ENCODE measurements around the gene ITPR2.
A peak's percentile ranks its signal among the peaks of the same experiment; 100 is the strongest.

The ITPR2 gene

DNA sequence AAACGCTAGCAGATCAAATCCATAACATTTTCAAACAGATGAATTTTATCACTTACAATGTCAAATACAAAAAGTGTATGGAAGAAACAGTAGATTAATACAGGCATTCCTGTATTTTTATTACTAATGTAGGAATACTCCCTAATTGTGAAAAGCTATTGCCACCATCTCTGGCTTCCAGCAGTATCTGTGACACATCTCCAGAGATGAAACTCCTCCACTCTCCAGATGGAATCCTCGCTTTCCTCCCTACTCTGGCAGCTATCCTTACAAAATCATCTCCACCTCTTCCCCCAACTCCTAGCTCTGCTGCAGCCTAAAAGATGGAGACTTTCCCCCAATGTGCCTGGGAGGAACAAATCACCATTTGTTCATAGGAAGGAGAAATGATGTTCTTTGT, 426.2 kb downstream of the ITPR2 start:
- no peak for DNase-seq (ENCODE audit: low read depth, low spot score)

GRCh38 chr12:26406391-26406790, 426.6 kb downstream of the ITPR2 start:
- no peak for DNase-seq (ENCODE audit: low read depth, low spot score)

- no peak for DNase-seq (ENCODE audit: low read depth, low spot score)
Observed at GRCh38 chr12:26403601-26404000, 429.4 kb downstream of the ITPR2 start.

DNA sequence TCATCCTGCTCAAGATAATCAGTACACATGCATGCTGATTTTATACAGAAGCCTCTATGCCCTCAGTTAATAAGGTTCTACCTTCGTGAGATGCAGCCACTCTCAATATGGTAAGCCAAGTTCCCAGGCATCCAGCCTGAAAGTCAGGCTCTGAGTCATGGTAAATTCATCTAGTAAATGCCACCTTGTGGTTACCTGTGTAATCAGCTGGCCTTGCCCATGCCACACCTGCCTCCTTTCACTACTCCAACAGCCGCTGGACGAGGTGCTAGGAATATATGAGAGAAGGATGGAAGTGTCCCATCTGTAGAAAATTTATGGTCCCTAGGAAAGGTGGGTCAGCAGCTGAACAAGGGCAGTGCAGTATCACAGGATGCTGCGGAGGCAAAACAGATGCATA, 430.3 kb downstream of the ITPR2 start:
- peak; percentile 3 for DNase-seq (ENCODE audit: low read depth, low spot score)

GRCh38 chr12:26401874-26402273, 431.1 kb downstream of the ITPR2 start:
- DNase-seq (ENCODE audit: low read depth, low spot score): no peak

DNA sequence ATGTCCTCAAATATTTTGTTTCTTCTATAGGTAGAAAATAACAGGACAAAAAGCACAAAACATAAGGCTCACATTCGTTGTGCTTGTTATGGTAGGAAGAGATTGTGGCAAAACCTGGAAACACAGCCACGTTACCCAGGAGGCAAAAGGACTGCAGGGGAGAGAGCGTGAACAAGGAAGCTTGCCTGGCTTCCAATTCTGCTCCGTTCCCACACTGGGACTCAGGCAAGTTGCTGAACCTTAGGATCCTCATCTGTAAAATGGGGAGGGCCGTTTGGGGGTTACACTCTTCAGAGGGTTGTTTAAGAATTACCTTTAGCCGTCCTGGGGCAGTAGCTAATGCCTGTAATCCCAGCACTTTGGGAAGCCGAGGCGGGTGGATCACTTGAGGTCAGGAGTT, 432.4 kb downstream of the ITPR2 start:
- no peak for DNase-seq (ENCODE audit: low read depth, low spot score)

DNA sequence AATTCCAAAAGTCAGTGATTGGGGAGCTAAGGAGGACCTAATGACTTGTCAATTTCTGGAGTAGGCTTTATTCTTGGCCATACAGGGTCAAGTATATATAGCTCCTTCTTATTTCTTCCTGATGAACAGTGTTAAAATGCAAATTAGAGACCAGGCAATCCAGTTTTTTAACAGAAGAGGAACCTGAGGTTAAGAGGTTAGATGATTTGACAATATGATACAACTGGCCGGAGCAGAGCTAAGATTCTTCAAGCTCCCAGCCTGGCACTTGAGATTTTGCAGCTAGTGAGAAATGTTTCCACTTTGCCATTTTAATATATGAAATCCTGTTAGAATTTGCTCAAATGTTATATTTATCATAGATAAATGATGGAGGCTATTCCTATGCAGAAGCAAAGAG, 433.6 kb downstream of the ITPR2 start:
- DNase-seq (ENCODE audit: low read depth, low spot score): no peak

DNA sequence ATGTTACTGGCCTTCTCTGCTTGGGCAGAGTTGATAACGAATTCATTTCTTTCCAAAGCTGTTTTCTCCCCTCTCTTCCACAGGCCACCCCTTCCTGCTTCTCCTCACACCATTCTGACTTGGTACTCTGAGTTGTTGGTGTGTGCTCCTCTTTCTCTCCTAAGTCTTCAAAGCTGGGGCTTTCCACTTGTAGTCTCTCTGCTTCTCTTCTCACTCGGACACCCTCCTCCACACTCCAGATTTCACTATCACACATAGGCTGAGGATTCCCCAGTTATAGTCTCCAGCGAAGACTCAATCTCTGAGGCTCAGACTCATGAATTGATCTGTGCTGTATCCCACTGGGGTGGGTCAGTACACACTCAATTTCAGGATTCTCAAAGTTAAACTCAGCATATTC, 436.6 kb downstream of the ITPR2 start:
- no peak for DNase-seq (ENCODE audit: low read depth, low spot score)

GRCh38 chr12:26389343-26389742, 443.7 kb downstream of the ITPR2 start:
- no peak for DNase-seq (ENCODE audit: low read depth, low spot score)

DNA sequence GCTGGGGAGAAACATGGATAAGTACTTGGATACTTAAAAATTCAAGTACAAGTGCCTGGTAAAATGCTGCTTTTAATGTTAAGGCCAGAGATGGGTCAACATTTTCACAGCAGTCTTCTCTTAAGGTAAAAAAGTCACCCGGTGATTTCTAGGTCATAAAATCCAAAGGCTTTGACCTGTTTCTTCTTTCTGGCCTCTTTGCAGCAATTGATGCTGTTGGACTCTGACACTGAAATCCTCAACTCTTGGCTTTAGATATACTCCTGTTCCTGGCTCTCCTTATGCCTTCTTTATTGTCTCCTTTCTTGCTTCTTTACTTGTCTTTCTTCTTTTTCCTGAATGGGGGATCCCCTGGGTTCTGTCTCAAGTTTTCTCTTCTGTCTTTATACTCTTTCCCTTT, 448.5 kb downstream of the ITPR2 start:
- no peak for DNase-seq (ENCODE audit: low read depth, low spot score)

GRCh38 chr12:26383041-26383440, 450.0 kb downstream of the ITPR2 start:
- DNase-seq (ENCODE audit: low read depth, low spot score): no peak

- DNase-seq (ENCODE audit: low read depth, low spot score): no peak
Observed at GRCh38 chr12:26380897-26381296, 452.1 kb downstream of the ITPR2 start.

- no peak for DNase-seq (ENCODE audit: low read depth, low spot score)
Observed at GRCh38 chr12:26379777-26380467, 453.1 kb downstream of the ITPR2 start.

GRCh38 chr12:26378711-26379110, 454.3 kb downstream of the ITPR2 start:
- DNase-seq (ENCODE audit: low read depth, low spot score): no peak

- no peak for DNase-seq (ENCODE audit: low read depth, low spot score)
Observed at GRCh38 chr12:26374934-26375680, 457.9 kb downstream of the ITPR2 start.

DNA sequence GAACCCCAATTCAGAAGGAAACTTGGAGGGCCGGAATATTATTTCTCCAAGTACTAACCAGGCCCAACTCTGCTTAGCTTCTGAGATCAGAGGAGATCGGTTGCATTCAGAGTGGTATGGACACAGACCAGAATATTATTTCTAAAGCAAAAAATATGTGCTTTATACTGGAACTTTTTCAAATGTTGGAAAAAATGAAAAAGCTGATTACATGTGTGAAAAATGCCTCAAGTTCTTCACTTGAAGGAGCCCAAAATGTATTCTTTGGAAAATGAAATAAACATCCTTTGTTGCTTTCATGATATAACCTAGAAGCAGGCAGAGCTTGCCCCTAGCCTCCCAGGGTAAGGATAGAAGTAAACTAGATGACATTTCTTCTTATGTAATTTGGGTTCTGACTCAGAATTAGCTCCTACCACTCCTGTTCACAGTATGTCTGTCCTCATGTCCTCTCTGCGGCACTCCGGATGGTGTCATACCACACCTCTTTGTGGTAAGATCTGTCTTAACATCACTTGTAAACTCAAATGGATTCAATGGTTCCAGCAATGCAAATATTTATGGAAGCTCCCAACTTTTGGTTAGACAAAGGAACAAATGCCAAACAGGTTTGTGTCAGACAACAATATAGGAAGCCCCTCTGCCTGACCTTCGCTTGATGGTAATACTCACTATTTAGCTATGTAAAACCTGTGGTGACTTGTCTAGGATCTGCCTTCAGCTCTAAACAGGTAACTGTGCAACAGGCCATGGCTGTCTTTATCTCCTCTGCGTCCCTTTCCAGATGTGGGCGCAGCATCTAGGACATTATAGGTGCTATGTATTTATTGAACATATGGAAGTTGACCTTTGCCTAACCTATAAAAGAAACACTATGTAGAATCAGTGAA, 459.1 kb downstream of the ITPR2 start:
- DNase-seq (ENCODE audit: low read depth, low spot score): no peak

- DNase-seq (ENCODE audit: low read depth, low spot score): no peak
Observed at GRCh38 chr12:26372866-26373265, 460.1 kb downstream of the ITPR2 start.

DNA sequence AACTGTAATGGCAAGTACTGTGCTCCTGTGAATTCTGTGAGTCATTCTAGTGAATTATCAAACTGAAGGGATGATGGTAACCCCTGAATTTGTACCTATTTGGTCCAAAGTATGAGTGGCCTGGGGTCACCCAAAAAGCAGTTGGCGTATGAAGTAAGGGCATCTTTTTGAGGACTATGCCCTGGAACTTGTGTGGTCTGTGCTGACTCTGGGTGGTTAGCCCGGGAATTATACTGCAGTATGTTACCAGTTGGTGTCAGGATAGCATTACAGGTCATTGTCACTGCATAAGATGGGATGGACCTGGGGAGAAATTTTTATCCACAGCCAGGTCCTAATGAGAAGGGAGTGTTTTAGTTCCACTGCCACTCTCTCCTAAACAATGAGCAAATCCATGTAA, 462.9 kb downstream of the ITPR2 start:
- no peak for DNase-seq (ENCODE audit: low read depth, low spot score)

GRCh38 chr12:26369588-26369987, 463.4 kb downstream of the ITPR2 start:
- peak; percentile 18 for DNase-seq (ENCODE audit: low read depth, low spot score)

DNA sequence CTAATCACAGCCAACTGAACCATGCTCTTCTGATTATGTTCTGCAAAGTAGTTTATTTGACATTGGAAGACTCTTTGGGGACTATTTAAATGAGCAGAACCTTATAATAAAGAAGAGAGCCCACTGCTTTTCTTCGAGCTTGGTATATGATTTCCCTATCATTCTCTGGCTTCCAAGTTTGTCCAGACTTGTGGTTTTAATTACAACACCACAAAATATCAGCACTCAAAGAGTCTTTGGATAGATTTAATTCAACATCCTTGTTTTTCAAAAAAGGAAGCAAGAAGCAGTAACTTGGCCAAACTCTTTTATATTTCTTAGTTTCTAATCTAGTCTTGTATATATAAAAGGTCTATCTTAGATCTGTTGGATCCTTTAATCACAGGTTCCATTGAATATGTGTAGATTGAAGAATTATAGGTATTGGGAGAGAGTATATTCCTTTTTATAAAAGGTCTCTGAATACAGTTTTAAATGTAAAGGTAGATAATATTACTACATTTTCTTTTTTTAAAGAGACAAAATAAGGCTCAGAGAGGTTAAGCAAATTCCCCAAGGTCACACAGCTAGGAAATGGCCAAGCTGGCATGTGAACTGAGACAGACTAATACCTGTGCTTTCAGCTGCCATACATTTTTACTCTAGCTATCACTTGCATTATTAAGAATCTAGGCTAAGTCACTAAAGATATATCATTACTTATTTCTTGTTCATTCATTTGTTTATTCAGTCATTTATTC, 464.8 kb downstream of the ITPR2 start:
- no peak for DNase-seq (ENCODE audit: low read depth, low spot score)

DNA sequence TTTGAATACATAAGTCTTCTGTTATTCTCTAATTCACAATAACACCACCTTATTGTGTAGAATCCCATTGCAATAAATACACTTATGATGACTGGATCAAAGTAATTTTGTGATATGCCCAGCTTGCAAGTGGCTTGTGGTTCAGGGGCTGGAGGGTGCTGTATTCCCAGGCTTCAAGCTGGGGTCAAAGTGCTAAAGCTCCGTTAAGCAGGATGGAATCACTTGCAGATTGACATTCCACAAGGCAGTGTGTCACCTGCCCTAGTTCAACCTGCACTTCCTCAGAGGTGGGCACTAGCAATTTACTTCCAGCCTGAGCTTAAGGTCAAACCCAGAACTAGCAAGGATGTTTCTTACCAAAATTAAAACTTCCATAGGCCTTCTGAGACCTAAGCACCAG, 471.0 kb downstream of the ITPR2 start:
- no peak for DNase-seq (ENCODE audit: low read depth, low spot score)

DNA sequence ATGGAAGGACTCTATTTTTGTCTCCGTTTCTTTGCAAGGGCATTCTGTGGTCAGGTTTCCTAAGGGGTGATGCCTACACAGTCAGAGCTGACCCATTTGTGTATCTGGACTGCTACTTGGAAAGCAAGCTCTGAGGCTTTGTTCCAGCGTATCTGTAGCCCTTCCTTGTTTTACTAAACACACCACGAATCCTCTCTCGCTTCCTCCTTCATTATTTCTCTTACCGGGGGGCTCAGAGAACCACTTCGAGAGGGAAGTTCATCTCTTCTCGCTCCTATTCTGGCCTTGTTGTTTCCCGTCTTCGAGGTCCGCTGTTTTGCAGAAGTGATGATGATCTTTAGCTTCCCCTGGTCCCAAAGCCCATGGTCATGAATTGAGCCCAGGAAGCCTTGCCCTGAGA, 472.9 kb downstream of the ITPR2 start:
- DNase-seq (ENCODE audit: low read depth, low spot score): no peak

Measured in ELF-1 (cell line).